Measurements from ENCODE around the gene SLCO4A1.

- TF ChIP-seq, protein P1, sequence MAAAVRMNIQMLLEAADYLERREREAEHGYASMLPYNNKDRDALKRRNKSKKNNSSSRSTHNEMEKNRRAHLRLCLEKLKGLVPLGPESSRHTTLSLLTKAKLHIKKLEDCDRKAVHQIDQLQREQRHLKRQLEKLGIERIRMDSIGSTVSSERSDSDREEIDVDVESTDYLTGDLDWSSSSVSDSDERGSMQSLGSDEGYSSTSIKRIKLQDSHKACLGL (CRISPR knock-in tag; IDR thresholded peaks at IDR 0.05; ENCODE audit: borderline replicate concordance, poor library complexity, severe bottlenecking): no peak
- TF ChIP-seq TCF7L2 (IDR thresholded peaks at IDR 0.05; ENCODE audit: low read depth, low read length) (no peak), POLR2AphosphoS5 (IDR thresholded peaks at IDR 0.05; ENCODE audit: control insufficient read depth, insufficient read depth, low read depth, low read length) (no peak), ETV5 (CRISPR knock-in tag; IDR thresholded peaks at IDR 0.05; ENCODE audit: low read depth) (no peak), SMC3 (conservative IDR thresholded peaks at IDR 0.05; ENCODE audit: insufficient read depth, low read depth, low read length) (no peak), POLR2A (conservative IDR thresholded peaks at IDR 0.05) (no peak), ETS1 (conservative IDR thresholded peaks at IDR 0.05; ENCODE audit: control insufficient read depth, low read depth, low read length) (no peak), NONO (IDR thresholded peaks at IDR 0.05; ENCODE audit: low read depth in 2 of 2, low read length in 1 of 2) (no peak), KAT2B (IDR thresholded peaks at IDR 0.05; ENCODE audit: low read depth, low read length) (no peak)
- TF ChIP-seq, protein P2, sequence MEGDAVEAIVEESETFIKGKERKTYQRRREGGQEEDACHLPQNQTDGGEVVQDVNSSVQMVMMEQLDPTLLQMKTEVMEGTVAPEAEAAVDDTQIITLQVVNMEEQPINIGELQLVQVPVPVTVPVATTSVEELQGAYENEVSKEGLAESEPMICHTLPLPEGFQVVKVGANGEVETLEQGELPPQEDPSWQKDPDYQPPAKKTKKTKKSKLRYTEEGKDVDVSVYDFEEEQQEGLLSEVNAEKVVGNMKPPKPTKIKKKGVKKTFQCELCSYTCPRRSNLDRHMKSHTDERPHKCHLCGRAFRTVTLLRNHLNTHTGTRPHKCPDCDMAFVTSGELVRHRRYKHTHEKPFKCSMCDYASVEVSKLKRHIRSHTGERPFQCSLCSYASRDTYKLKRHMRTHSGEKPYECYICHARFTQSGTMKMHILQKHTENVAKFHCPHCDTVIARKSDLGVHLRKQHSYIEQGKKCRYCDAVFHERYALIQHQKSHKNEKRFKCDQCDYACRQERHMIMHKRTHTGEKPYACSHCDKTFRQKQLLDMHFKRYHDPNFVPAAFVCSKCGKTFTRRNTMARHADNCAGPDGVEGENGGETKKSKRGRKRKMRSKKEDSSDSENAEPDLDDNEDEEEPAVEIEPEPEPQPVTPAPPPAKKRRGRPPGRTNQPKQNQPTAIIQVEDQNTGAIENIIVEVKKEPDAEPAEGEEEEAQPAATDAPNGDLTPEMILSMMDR (IDR thresholded peaks at IDR 0.05 in 2 of 3, conservative IDR thresholded peaks at IDR 0.05 in 1 of 3; ENCODE audit: insufficient read depth in 2 of 3, low read depth in 1 of 3, low read length in 3 of 3): no peak
These were observed 45.8 kb upstream of the SLCO4A1 start for GRCh38 chr20:62596486-62596885.

Data from K562 (cell line).